GM12878 (cell line): ENCODE measurements around the gene ADD1. TPM values are rescaled to one million over a fixed set of nuclear protein-coding genes. Genes with fewer than 3 reads are reported as not detected.

Experiments used
- CHD2 ChIP-seq: IDR thresholded peaks from 2 replicates; pipeline ENCODE4 v1.6.1; 2011; ENCODE audit warnings: low read depth, low read length, improper control_type of control experiment, borderline replicate concordance
- EZH2 ChIP-seq: IDR thresholded peaks from 2 replicates; pipeline ENCODE4 v1.6.1; 2012; ENCODE audit warnings: low read depth, mild to moderate bottlenecking, control low read depth, inconsistent platforms, low read length, borderline replicate concordance; ENCODE audit not compliant: control insufficient read depth
- JUND ChIP-seq: IDR thresholded peaks from 2 replicates; pipeline ENCODE4 v1.6.1; 2012; ENCODE audit warnings: low read depth, mild to moderate bottlenecking, low read length, improper control_type of control experiment, moderate library complexity
- MEF2B ChIP-seq: fragments of 450-650 bp; IDR thresholded peaks from 2 replicates; pipeline ENCODE4 v1.6.1; 2018; ENCODE audit warnings: mild to moderate bottlenecking, moderate library complexity; ENCODE audit not compliant: partially characterized antibody, poor library complexity, severe bottlenecking
- MYC ChIP-seq: IDR thresholded peaks from 2 replicates; pipeline ENCODE4 v1.6.1; 2011; ENCODE audit warnings: mild to moderate bottlenecking, low read length, moderate library complexity, inconsistent platforms; ENCODE audit not compliant: insufficient read depth, insufficient replicate concordance, insufficient read length, severe bottlenecking
- NFYA ChIP-seq: IDR thresholded peaks from 2 replicates; pipeline ENCODE4 v1.6.1; 2011; ENCODE audit warnings: low read depth, mild to moderate bottlenecking, low read length, improper control_type of control experiment, borderline replicate concordance
- NR2F1 ChIP-seq: fragments of 450-650 bp; conservative IDR thresholded peaks from 2 replicates; pipeline ENCODE4 v1.6.1; 2017; ENCODE audit warnings: mild to moderate bottlenecking
- PAX8 ChIP-seq: fragments of 450-650 bp; IDR thresholded peaks from 2 replicates; pipeline ENCODE4 v1.6.1; 2017; ENCODE audit warnings: mild to moderate bottlenecking, moderate library complexity
- POLR2A ChIP-seq: IDR thresholded peaks from 2 replicates; pipeline ENCODE4 v1.6.1; 2011; ENCODE audit warnings: low read depth, mild to moderate bottlenecking, low read length
- POU2F2 ChIP-seq: IDR thresholded peaks from 3 replicates; pipeline ENCODE4 v1.6.1; 2011; ENCODE audit warnings: low read depth, mild to moderate bottlenecking, low read length, borderline replicate concordance
- RAD21 ChIP-seq: IDR thresholded peaks from 2 replicates; pipeline ENCODE4 v1.6.1; 2011; ENCODE audit warnings: mild to moderate bottlenecking, low read depth, low read length, moderate library complexity; ENCODE audit not compliant: insufficient read depth
- SMAD5 ChIP-seq: IDR thresholded peaks from 2 replicates; pipeline ENCODE4 v1.6.1; 2016; ENCODE audit warnings: antibody characterized with exemption, low read depth
- SREBF2 ChIP-seq: IDR thresholded peaks from 2 replicates; pipeline ENCODE4 v1.6.1; 2012; ENCODE audit warnings: mild to moderate bottlenecking, low read length
- STAT1 ChIP-seq: fragments of 450-650 bp; conservative IDR thresholded peaks from 2 replicates; pipeline ENCODE4 v1.6.1; 2014; ENCODE audit warnings: antibody characterized with exemption, mild to moderate bottlenecking
- TARDBP ChIP-seq: IDR thresholded peaks from 2 replicates; pipeline ENCODE4 v1.6.1; 2016; ENCODE audit warnings: borderline replicate concordance
- TCF7 ChIP-seq: IDR thresholded peaks from 2 replicates; pipeline ENCODE4 v1.6.1; 2014; ENCODE audit warnings: antibody characterized with exemption, borderline replicate concordance
- ZBTB11 ChIP-seq: fragments of 450-650 bp; formaldehyde crosslinking; IDR thresholded peaks from 2 replicates; pipeline ENCODE4 v1.5.0; 2022; ENCODE audit warnings: mild to moderate bottlenecking, missing genetic modification characterization
- ZNF274 ChIP-seq: IDR thresholded peaks from one replicate; pipeline ENCODE4 v1.8.0; 2011; ENCODE audit not compliant: insufficient read length, insufficient read depth
- polyA plus RNA-seq, 11 experiments: library from polyadenylated mRNA; depleted of rRNA in 4 of 11; unstranded in 6 of 11; stranded (reverse) in 5 of 11; fragments of >200 nt; fragmentation: Nextera tagmentation in 4 of 11; fragmentation: Illumina TruSeq in 1 of 11; extraction: Ambion mirVana in 4 of 11; extraction: Trizol in 1 of 11; gene quantifications; 1 replicate in 1 of 11; 2 replicates in 10 of 11; pipeline versions ENCODE4 v1.2.1 to v1.2.3, GENCODE V29; 2011 to 2016; ENCODE audit warnings: inconsistent platforms in 2 of 11, missing spikeins in 2 of 11, low read depth in 1 of 11
- total RNA-seq, 4 experiments: library from RNA; depleted of rRNA in 3 of 4; stranded (reverse); fragments of >200 nt in 3 of 4; fragmentation: Illumina TruSeq in 1 of 4; extraction: Trizol in 1 of 4; gene quantifications; 2 replicates each; pipeline versions ENCODE4 v1.2.1 to v1.2.3, GENCODE V29; 2013 to 2021
- TF ChIP-seq, protein P1 (sequence below): fragments of 450-650 bp; IDR thresholded peaks from 2 replicates; pipeline ENCODE4 v1.6.1; 2018; ENCODE audit warnings: borderline replicate concordance, mild to moderate bottlenecking; ENCODE audit not compliant: partially characterized antibody
- TF ChIP-seq, protein P2 (sequence below): fragments of 450-650 bp; IDR thresholded peaks from 2 replicates; pipeline ENCODE4 v1.6.1; 2017; ENCODE audit warnings: mild to moderate bottlenecking, moderate library complexity

Gene ADD1
- total and polyA plus RNA-seq, 10 of the 15 experiments (the other 5 are each of a cell fraction or from before 2014, with no cell fraction given), result 21.6 to 182 (median 105) TPM

GRCh38 chr4:2811830-2812611 is 31.6 kb upstream of the ADD1 start (continued):
- TF ChIP-seq, protein P1, sequence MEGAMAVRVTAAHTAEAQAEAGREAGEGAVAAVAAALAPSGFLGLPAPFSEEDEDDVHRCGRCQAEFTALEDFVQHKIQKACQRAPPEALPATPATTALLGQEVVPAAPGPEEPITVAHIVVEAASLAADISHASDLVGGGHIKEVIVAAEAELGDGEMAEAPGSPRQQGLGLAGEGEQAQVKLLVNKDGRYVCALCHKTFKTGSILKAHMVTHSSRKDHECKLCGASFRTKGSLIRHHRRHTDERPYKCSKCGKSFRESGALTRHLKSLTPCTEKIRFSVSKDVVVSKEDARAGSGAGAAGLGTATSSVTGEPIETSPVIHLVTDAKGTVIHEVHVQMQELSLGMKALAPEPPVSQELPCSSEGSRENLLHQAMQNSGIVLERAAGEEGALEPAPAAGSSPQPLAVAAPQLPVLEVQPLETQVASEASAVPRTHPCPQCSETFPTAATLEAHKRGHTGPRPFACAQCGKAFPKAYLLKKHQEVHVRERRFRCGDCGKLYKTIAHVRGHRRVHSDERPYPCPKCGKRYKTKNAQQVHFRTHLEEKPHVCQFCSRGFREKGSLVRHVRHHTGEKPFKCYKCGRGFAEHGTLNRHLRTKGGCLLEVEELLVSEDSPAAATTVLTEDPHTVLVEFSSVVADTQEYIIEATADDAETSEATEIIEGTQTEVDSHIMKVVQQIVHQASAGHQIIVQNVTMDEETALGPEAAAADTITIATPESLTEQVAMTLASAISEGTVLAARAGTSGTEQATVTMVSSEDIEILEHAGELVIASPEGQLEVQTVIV, result peak; percentile 42
- TF ChIP-seq TARDBP (0 out of 2 replicates have a peak, but pooled peaks have one; percentile 19), CHD2 (no peak), POLR2A (peak; percentile 88), POU2F2 (no peak), EZH2 (no peak), PAX8 (no peak), SREBF2 (no peak), ZNF274 (no peak), TCF7 (no peak), MYC (no peak), ZBTB11 (CRISPR knock-in tag) (0 out of 2 replicates have a peak, but pooled peaks have one; percentile 27), STAT1 (no peak), JUND (no peak), NFYA (no peak), MEF2B (no peak), RAD21 (no peak), SMAD5 (0 out of 2 replicates have a peak, but pooled peaks have one; percentile 19), NR2F1 (peak; percentile 59; the same call in 1 of the 2 replicates)
- TF ChIP-seq, protein P2, sequence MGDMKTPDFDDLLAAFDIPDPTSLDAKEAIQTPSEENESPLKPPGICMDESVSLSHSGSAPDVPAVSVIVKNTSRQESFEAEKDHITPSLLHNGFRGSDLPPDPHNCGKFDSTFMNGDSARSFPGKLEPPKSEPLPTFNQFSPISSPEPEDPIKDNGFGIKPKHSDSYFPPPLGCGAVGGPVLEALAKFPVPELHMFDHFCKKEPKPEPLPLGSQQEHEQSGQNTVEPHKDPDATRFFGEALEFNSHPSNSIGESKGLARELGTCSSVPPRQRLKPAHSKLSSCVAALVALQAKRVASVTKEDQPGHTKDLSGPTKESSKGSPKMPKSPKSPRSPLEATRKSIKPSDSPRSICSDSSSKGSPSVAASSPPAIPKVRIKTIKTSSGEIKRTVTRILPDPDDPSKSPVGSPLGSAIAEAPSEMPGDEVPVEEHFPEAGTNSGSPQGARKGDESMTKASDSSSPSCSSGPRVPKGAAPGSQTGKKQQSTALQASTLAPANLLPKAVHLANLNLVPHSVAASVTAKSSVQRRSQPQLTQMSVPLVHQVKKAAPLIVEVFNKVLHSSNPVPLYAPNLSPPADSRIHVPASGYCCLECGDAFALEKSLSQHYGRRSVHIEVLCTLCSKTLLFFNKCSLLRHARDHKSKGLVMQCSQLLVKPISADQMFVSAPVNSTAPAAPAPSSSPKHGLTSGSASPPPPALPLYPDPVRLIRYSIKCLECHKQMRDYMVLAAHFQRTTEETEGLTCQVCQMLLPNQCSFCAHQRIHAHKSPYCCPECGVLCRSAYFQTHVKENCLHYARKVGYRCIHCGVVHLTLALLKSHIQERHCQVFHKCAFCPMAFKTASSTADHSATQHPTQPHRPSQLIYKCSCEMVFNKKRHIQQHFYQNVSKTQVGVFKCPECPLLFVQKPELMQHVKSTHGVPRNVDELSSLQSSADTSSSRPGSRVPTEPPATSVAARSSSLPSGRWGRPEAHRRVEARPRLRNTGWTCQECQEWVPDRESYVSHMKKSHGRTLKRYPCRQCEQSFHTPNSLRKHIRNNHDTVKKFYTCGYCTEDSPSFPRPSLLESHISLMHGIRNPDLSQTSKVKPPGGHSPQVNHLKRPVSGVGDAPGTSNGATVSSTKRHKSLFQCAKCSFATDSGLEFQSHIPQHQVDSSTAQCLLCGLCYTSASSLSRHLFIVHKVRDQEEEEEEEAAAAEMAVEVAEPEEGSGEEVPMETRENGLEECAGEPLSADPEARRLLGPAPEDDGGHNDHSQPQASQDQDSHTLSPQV, result no peak
